CD14-positive monocyte (primary cell): ENCODE data around the gene SPOPL. TPM values are rescaled to one million over a fixed set of nuclear protein-coding genes. Genes with fewer than 3 reads are reported as not detected.

ENCODE experiments used
- DNase-seq, 3 donors: peaks; one replicate each; pipeline ENCODE4 v3.0.0-alpha.2; 2011 to 2022
- H2AFZ ChIP-seq: 2 replicates; pipeline ENCODE4 v1.6.0; 2012; ENCODE audit warnings: mild to moderate bottlenecking, low read depth, low read length, inconsistent platforms; ENCODE audit not compliant: insufficient read depth, poor library complexity, severe bottlenecking
- H3K27ac ChIP-seq, 2 donors: 1 replicate in 1 of 2; 2 replicates in 1 of 2; pipeline ENCODE4 v1.5.1; 2012 to 2013; ENCODE audit warnings: low read length in 2 of 2, control low read depth in 1 of 2, inconsistent platforms in 1 of 2, low read depth in 1 of 2, mild to moderate bottlenecking in 1 of 2
- H3K27me3 ChIP-seq, 2 donors: one replicate each; pipeline versions ENCODE4 v1.6.0 to v1.6.1; 2011 to 2013; ENCODE audit warnings: low read length in 2 of 2; ENCODE audit not compliant: control insufficient read depth in 2 of 2, insufficient read depth in 2 of 2
- H3K36me3 ChIP-seq, 2 donors: replicated peaks in 1 of 2; 1 replicate in 1 of 2; 2 replicates in 1 of 2; pipeline versions ENCODE4 v1.5.1 to v1.6.1; 2012 to 2013; ENCODE audit warnings: low read length in 2 of 2, control low read depth in 1 of 2, inconsistent platforms in 1 of 2, mild to moderate bottlenecking in 1 of 2; ENCODE audit not compliant: insufficient read depth in 2 of 2, control insufficient read depth in 1 of 2
- H3K4me1 ChIP-seq, 2 donors: 1 replicate in 1 of 2; 2 replicates in 1 of 2; pipeline versions ENCODE4 v1.5.1 to v1.6.1; 2012 to 2013; ENCODE audit warnings: low read length in 2 of 2, control low read depth in 1 of 2, inconsistent platforms in 1 of 2, mild to moderate bottlenecking in 1 of 2, moderate library complexity in 1 of 2; ENCODE audit not compliant: insufficient read depth in 2 of 2, control insufficient read depth in 1 of 2
- H3K4me2 ChIP-seq: replicated peaks from 2 replicates; pipeline ENCODE3; 2012; ENCODE audit warnings: low read length, moderate library complexity, mild to moderate bottlenecking; ENCODE audit not compliant: poor library complexity, severe bottlenecking; ENCODE audit errors: extremely low read depth
- H3K4me3 ChIP-seq, 3 experiments: fragments of 200-600 bp in 1 of 3; sonication (generic) in 1 of 3; replicated peaks in 1 of 3; 1 replicate in 2 of 3; 2 replicates in 1 of 3; pipeline ENCODE4 v1.5.1; 2011 to 2013; ENCODE audit warnings: low read length in 3 of 3, mild to moderate bottlenecking in 3 of 3, control low read depth in 2 of 3, low read depth in 2 of 3, inconsistent platforms in 1 of 3, moderate library complexity in 1 of 3
- H3K79me2 ChIP-seq: 2 replicates; pipeline ENCODE4 v1.6.0; 2012; ENCODE audit warnings: mild to moderate bottlenecking, control low read depth, inconsistent platforms, low read length, moderate library complexity; ENCODE audit not compliant: insufficient read depth
- H3K9ac ChIP-seq: 2 replicates; pipeline ENCODE4 v1.6.0; 2017; ENCODE audit warnings: low read length, mild to moderate bottlenecking; ENCODE audit not compliant: insufficient read depth, poor library complexity, severe bottlenecking
- H3K9me3 ChIP-seq, 2 donors: replicated peaks in 1 of 2; 1 replicate in 1 of 2; 2 replicates in 1 of 2; pipeline versions ENCODE4 v1.5.1 to v1.6.1; 2012 to 2013; ENCODE audit warnings: low read length in 2 of 2, control low read depth in 1 of 2; ENCODE audit not compliant: control insufficient read depth in 1 of 2, insufficient read depth in 1 of 2
- H4K20me1 ChIP-seq: 2 replicates; pipeline ENCODE4 v1.6.0; 2012; ENCODE audit warnings: mild to moderate bottlenecking, low read length, control low read depth, moderate library complexity; ENCODE audit not compliant: insufficient read depth
- H3K27ac Mint-ChIP-seq, 7 donors: one replicate each; pipeline ENCODE4 v1.8.0; 2020; ENCODE audit warnings: mild to moderate bottlenecking in 7 of 7, mixed read lengths in 7 of 7, moderate library complexity in 6 of 7, inconsistent platforms in 2 of 7
- H3K27me3 Mint-ChIP-seq, 3 donors: one replicate each; pipeline ENCODE4 v1.8.0; 2021 to 2022; ENCODE audit warnings: low read depth in 3 of 3, mild to moderate bottlenecking in 3 of 3, mixed read lengths in 3 of 3, moderate library complexity in 3 of 3, inconsistent platforms in 1 of 3
- H3K36me3 Mint-ChIP-seq, 2 donors: one replicate each; pipeline ENCODE4 v1.8.0; 2020; ENCODE audit warnings: mixed read lengths in 2 of 2, inconsistent platforms in 1 of 2, mild to moderate bottlenecking in 1 of 2
- H3K4me1 Mint-ChIP-seq: one replicate; pipeline ENCODE4 v1.8.0; 2020; ENCODE audit warnings: mild to moderate bottlenecking, mixed read lengths
- H3K4me3 Mint-ChIP-seq, 2 donors: one replicate each; pipeline ENCODE4 v1.8.0; 2020; ENCODE audit warnings: mild to moderate bottlenecking in 2 of 2, mixed read lengths in 2 of 2, moderate library complexity in 1 of 2
- H3K9me3 Mint-ChIP-seq, 7 donors: one replicate each; pipeline ENCODE4 v1.8.0; 2020 to 2022; ENCODE audit warnings: mixed read lengths in 7 of 7, mild to moderate bottlenecking in 6 of 7, moderate library complexity in 6 of 7, inconsistent platforms in 2 of 7
- CTCF ChIP-seq: fragments of 200-600 bp; IDR thresholded peaks from one replicate; pipeline ENCODE4 v1.8.0; 2022; ENCODE audit warnings: antibody characterized with exemption, mild to moderate bottlenecking
- WGBS: methylation state at CpG from one replicate; pipeline ENCODE4 v1.1.5; 2013; ENCODE audit warnings: missing lambda C conversion rate; ENCODE audit not compliant: insufficient coverage; 5-methylcytosine and 5-hydroxymethylcytosine counted together
- intact Hi-C, 2 donors: fragments of 100-400 bp; cut with micrococcal nuclease; formaldehyde crosslinking; loops; one replicate each; pipeline versions ENCODE4 v1.15.0 to v1.15.1; 2023
- polyA plus RNA-seq, 3 donors: library from polyadenylated mRNA; depleted of rRNA in 1 of 3; unstranded in 2 of 3; stranded (reverse) in 1 of 3; fragments of 300-500 nt in 2 of 3; fragments of >200 nt in 1 of 3; fragmentation: Illumina TruSeq in 2 of 3; gene quantifications; 1 replicate in 2 of 3; 2 replicates in 1 of 3; pipeline ENCODE4 v1.2.3, GENCODE V29; 2012 to 2021

SPOPL gene
- polyA plus RNA-seq, 3 donors = 13.1 to 22.4 (median 18.1) TPM

- H3K27ac Mint-ChIP-seq = no peak overlapping the region
- peaks cover 7% of the 10 kb centered on the region for H3K4me1 Mint-ChIP-seq
- Histone ChIP-seq H3K4me1 (no peaks in the 10 kb centered on the region), H3K4me3 (no peak overlapping the region), H3K9ac (no peak overlapping the region), H3K9me3 (no peaks in the 10 kb centered on the region), H3K4me2 (no peak overlapping the region), H3K79me2 (no peaks in the 10 kb centered on the region), H3K27me3 (no peaks in the 10 kb centered on the region), H3K27ac (no peak overlapping the region), H4K20me1 (no peaks in the 10 kb centered on the region), H2AFZ (no peak overlapping the region), H3K36me3 (no peaks in the 10 kb centered on the region)
- WGBS = no CpG with 5 or more reads among the region's 2 CpGs
- H3K9me3 Mint-ChIP-seq = no peaks in the 10 kb centered on the region
- intact Hi-C loops = no loop called here
- no peak for TF ChIP-seq CTCF
- H3K27me3 Mint-ChIP-seq = peaks cover 0 to 2% (median 0%) of the 10 kb centered on the region in 3 donors
- DNase-seq = no peak
- no peaks in the 10 kb centered on the region for H3K36me3 Mint-ChIP-seq
- H3K4me3 Mint-ChIP-seq = no peak overlapping the region
These were observed 118.9 kb downstream of the SPOPL start for GRCh38 chr2:138620431-138620830.

- intact Hi-C loops = no loop called here
- DNase-seq = no peak
- Mint-ChIP-seq H3K4me1 (peaks cover 7% of the 10 kb centered on the region), H3K27ac (no peak overlapping the region), H3K36me3 (no peaks in the 10 kb centered on the region), H3K4me3 (no peak overlapping the region), H3K27me3 (peaks cover 0 to 2% (median 0%) of the 10 kb centered on the region in 3 donors), H3K9me3 (no peaks in the 10 kb centered on the region)
- no peak overlapping the region for H3K9ac ChIP-seq
- H3K27ac ChIP-seq = no peak overlapping the region
- no peaks in the 10 kb centered on the region for H4K20me1 ChIP-seq
- WGBS = 95% methylated on average over 3 of the region's 3 CpGs
- no peak overlapping the region for H3K4me2 ChIP-seq
- H3K4me3 ChIP-seq = no peak overlapping the region
- H3K9me3 ChIP-seq = no peaks in the 10 kb centered on the region
- no peaks in the 10 kb centered on the region for H3K27me3 ChIP-seq
- no peak overlapping the region for H2AFZ ChIP-seq
- H3K79me2 ChIP-seq = no peaks in the 10 kb centered on the region
- TF ChIP-seq CTCF = no peak
- H3K4me1 ChIP-seq = no peaks in the 10 kb centered on the region
- H3K36me3 ChIP-seq = no peaks in the 10 kb centered on the region
These were observed 119.6 kb downstream of the SPOPL start for GRCh38 chr2:138621139-138621538.
